IMR-90 (cell line): ENCODE results near the gene PRKD2. TPM values are rescaled to one million over a fixed set of nuclear protein-coding genes. Genes with fewer than 3 reads are reported as not detected.

Source experiments
- ATAC-seq: fragments of 200-7000 bp; cut with Tn5 transposase; 2 replicates; pipeline ENCODE4 v1.9.1; 2020; ENCODE audit warnings: low read depth, mild to moderate bottlenecking, moderate library complexity
- BruUV-seq: library from RNA; stranded (reverse); fragments of 400-500 nt; replicated peaks from 2 replicates; lab custom pipeline; 2021; lab: Mats Ljungman, UMichigan
- CTCF ChIA-PET: fragments of 300-600 bp; formaldehyde crosslinking; extraction: SDS; loops from one replicate; lab custom pipeline; 2021; ENCODE audit warnings: antibody characterized with exemption; lab: Yijun Ruan, JAX
- POLR2A ChIA-PET: fragments of 300-600 bp; sonication (Branson Sonifier 250); formaldehyde crosslinking; loops from one replicate; lab custom pipeline; 2022; ENCODE audit warnings: antibody characterized with exemption; ENCODE audit not compliant: unreplicated experiment; lab: Charles Lee
- DNase-seq: peaks from one replicate; pipeline ENCODE4 v3.0.0; 2013
- H2AFZ ChIP-seq: replicated peaks from 2 replicates; pipeline ENCODE3; 2013; ENCODE audit warnings: low read length, mild to moderate bottlenecking; ENCODE audit not compliant: poor library complexity
- H2AK5ac ChIP-seq: 2 replicates; pipeline ENCODE4 v1.6.1; 2013; ENCODE audit warnings: low read depth, low read length, inconsistent platforms
- H2AK9ac ChIP-seq: replicated peaks from 2 replicates; pipeline ENCODE3; 2013; ENCODE audit warnings: mild to moderate bottlenecking, low read depth, low read length, moderate library complexity; ENCODE audit not compliant: poor library complexity
- H2BK120ac ChIP-seq: 2 replicates; pipeline ENCODE4 v1.6.1; 2013; ENCODE audit warnings: low read depth, low read length, inconsistent platforms
- H2BK15ac ChIP-seq: 3 replicates; pipeline ENCODE4 v1.6.1; 2013; ENCODE audit warnings: low read depth, low read length, inconsistent platforms
- H2BK20ac ChIP-seq: 2 replicates; pipeline ENCODE4 v1.6.1; 2013; ENCODE audit warnings: low read depth, mild to moderate bottlenecking, inconsistent platforms, low read length, moderate library complexity
- H2BK5ac ChIP-seq: 2 replicates; pipeline ENCODE4 v1.6.1; 2013; ENCODE audit warnings: mild to moderate bottlenecking, low read depth, low read length, inconsistent platforms; ENCODE audit not compliant: poor library complexity, severe bottlenecking
- H3K14ac ChIP-seq: replicated peaks from 2 replicates; pipeline ENCODE4 v1.6.1; 2013; ENCODE audit warnings: low read depth, low read length, inconsistent platforms
- H3K18ac ChIP-seq: 2 replicates; pipeline ENCODE4 v1.6.1; 2013; ENCODE audit warnings: low read depth, low read length, control low read depth
- H3K23ac ChIP-seq: 2 replicates; pipeline ENCODE4 v1.6.1; 2013; ENCODE audit warnings: low read depth, low read length, inconsistent platforms
- H3K27ac ChIP-seq: 2 replicates; pipeline ENCODE4 v1.5.1; 2013; ENCODE audit warnings: mild to moderate bottlenecking, control low read depth, low read length; ENCODE audit not compliant: insufficient read depth
- H3K27me3 ChIP-seq: 2 replicates; pipeline ENCODE4 v1.6.1; 2013; ENCODE audit warnings: low read length; ENCODE audit not compliant: control insufficient read depth, insufficient read depth
- H3K36me3 ChIP-seq: 2 replicates; pipeline ENCODE4 v1.6.1; 2013; ENCODE audit warnings: low read length, mixed read lengths; ENCODE audit not compliant: control insufficient read depth, insufficient read depth
- H3K4ac ChIP-seq: 2 replicates; pipeline ENCODE4 v1.6.1; 2013; ENCODE audit warnings: low read depth, low read length, inconsistent platforms
- H3K4me1 ChIP-seq: 2 replicates; pipeline ENCODE4 v1.6.1; 2013; ENCODE audit warnings: low read length, mixed read lengths; ENCODE audit not compliant: control insufficient read depth, insufficient read depth
- H3K4me2 ChIP-seq: 2 replicates; pipeline ENCODE4 v1.6.1; 2013; ENCODE audit warnings: low read depth, mild to moderate bottlenecking, control low read depth, low read length, moderate library complexity
- H3K4me3 ChIP-seq: 2 replicates; pipeline ENCODE4 v1.5.1; 2013; ENCODE audit warnings: low read depth, mild to moderate bottlenecking, control low read depth, low read length, moderate library complexity; ENCODE audit not compliant: insufficient read depth
- H3K56ac ChIP-seq: 2 replicates; pipeline ENCODE4 v1.6.1; 2013; ENCODE audit warnings: low read length, inconsistent platforms; ENCODE audit not compliant: insufficient read depth; ENCODE audit errors: extremely low read depth
- H3K79me1 ChIP-seq, 2 experiments: 2 replicates each; pipeline ENCODE4 v1.6.1; 2013; ENCODE audit warnings: low read length in 2 of 2, inconsistent platforms in 1 of 2, low read depth in 1 of 2
- H3K9ac ChIP-seq: 2 replicates; pipeline ENCODE4 v1.6.1; 2013; ENCODE audit warnings: low read depth, low read length, control low read depth
- H3K9me1 ChIP-seq: 2 replicates; pipeline ENCODE4 v1.6.1; 2013; ENCODE audit warnings: low read length, inconsistent platforms; ENCODE audit not compliant: insufficient read depth
- H3K9me3 ChIP-seq: 2 replicates; pipeline ENCODE4 v1.6.1; 2013; ENCODE audit warnings: low read length; ENCODE audit not compliant: control insufficient read depth, insufficient read depth
- H4K20me1 ChIP-seq: 2 replicates; pipeline ENCODE4 v1.6.1; 2013; ENCODE audit warnings: low read length, inconsistent platforms; ENCODE audit not compliant: insufficient read depth
- H4K5ac ChIP-seq: 2 replicates; pipeline ENCODE4 v1.6.1; 2013; ENCODE audit warnings: mild to moderate bottlenecking, low read depth, low read length, control low read depth
- H4K8ac ChIP-seq, 2 experiments: 2 replicates each; pipeline ENCODE4 v1.6.1; 2013; ENCODE audit warnings: low read depth in 2 of 2, low read length in 2 of 2, control low read depth in 1 of 2, inconsistent platforms in 1 of 2
- H4K91ac ChIP-seq: 2 replicates; pipeline ENCODE4 v1.6.1; 2013; ENCODE audit warnings: low read depth, low read length, inconsistent platforms; ENCODE audit not compliant: insufficient read depth
- BHLHE40 ChIP-seq: fragments of 150-350 bp; IDR thresholded peaks from 2 replicates; pipeline ENCODE4 v1.6.1; 2016; ENCODE audit warnings: mild to moderate bottlenecking, low read depth, low read length
- CEBPB ChIP-seq: IDR thresholded peaks from 2 replicates; pipeline ENCODE4 v1.6.1; 2012; ENCODE audit warnings: low read depth, low read length, improper control_type of control experiment
- CHD1 ChIP-seq: IDR thresholded peaks from 2 replicates; pipeline ENCODE4 v1.6.1; 2012; ENCODE audit warnings: low read depth, low read length, improper control_type of control experiment
- CTCF ChIP-seq: conservative IDR thresholded peaks from 2 replicates; pipeline ENCODE4 v1.5.1; 2012; ENCODE audit warnings: mild to moderate bottlenecking, low read depth, low read length, improper control_type of control experiment
- ELK1 ChIP-seq: fragments of 150-350 bp; IDR thresholded peaks from 2 replicates; pipeline ENCODE4 v1.6.1; 2016; ENCODE audit warnings: low read depth, mild to moderate bottlenecking, low read length, moderate library complexity, borderline replicate concordance
- FOS ChIP-seq: fragments of 150-350 bp; IDR thresholded peaks from 2 replicates; pipeline ENCODE4 v1.6.1; 2016; ENCODE audit warnings: low read depth, low read length
- MAFK ChIP-seq: IDR thresholded peaks from 2 replicates; pipeline ENCODE4 v1.6.1; 2012; ENCODE audit warnings: low read depth, low read length, improper control_type of control experiment
- MAZ ChIP-seq: IDR thresholded peaks from 2 replicates; pipeline ENCODE4 v1.6.1; 2012; ENCODE audit warnings: low read depth, mild to moderate bottlenecking, low read length, improper control_type of control experiment, moderate library complexity, borderline replicate concordance
- MXI1 ChIP-seq: IDR thresholded peaks from 2 replicates; pipeline ENCODE4 v1.6.1; 2012; ENCODE audit warnings: low read depth, mild to moderate bottlenecking, low read length, moderate library complexity, borderline replicate concordance
- NFE2L2 ChIP-seq: fragments of 150-350 bp; IDR thresholded peaks from 2 replicates; pipeline ENCODE4 v1.6.1; 2016; ENCODE audit warnings: low read depth, mild to moderate bottlenecking, low read length
- POLR2A ChIP-seq: IDR thresholded peaks from 2 replicates; pipeline ENCODE4 v1.6.1; 2012; ENCODE audit warnings: mild to moderate bottlenecking, low read depth, low read length
- RAD21 ChIP-seq: IDR thresholded peaks from 2 replicates; pipeline ENCODE4 v1.6.1; 2012; ENCODE audit warnings: low read length, improper control_type of control experiment
- RCOR1 ChIP-seq: IDR thresholded peaks from 2 replicates; pipeline ENCODE4 v1.6.1; 2012; ENCODE audit warnings: mild to moderate bottlenecking, low read length, improper control_type of control experiment; ENCODE audit not compliant: insufficient replicate concordance
- RFX5 ChIP-seq: IDR thresholded peaks from 2 replicates; pipeline ENCODE4 v1.8.0; 2012; ENCODE audit warnings: low read depth, mild to moderate bottlenecking, low read length, moderate library complexity
- SMC3 ChIP-seq: fragments of 150-350 bp; IDR thresholded peaks from 2 replicates; pipeline ENCODE4 v1.6.1; 2016; ENCODE audit warnings: low read depth, mild to moderate bottlenecking, antibody characterized with exemption, low read length, moderate library complexity
- USF2 ChIP-seq: fragments of 150-350 bp; IDR thresholded peaks from 2 replicates; pipeline ENCODE4 v1.6.1; 2017; ENCODE audit warnings: mild to moderate bottlenecking, antibody characterized with exemption, low read length, low read depth
- WGBS, 2 experiments: methylation state at CpG; one replicate each; pipeline versions ENCODE4 v1.1.5 to v1.1.7; 2013; ENCODE audit warnings: missing lambda C conversion rate in 2 of 2; ENCODE audit not compliant: insufficient read length in 1 of 2; ENCODE audit errors: extremely low coverage in 2 of 2; 5-methylcytosine and 5-hydroxymethylcytosine counted together
- dilution Hi-C: fragments of 300-500 bp; cut with HindIII; formaldehyde crosslinking; loops from one replicate; pipeline ENCODE4 v1.14.3; 2018; ENCODE audit warnings: low sequenced_read_pairs; ENCODE audit not compliant: unreplicated experiment
- in situ Hi-C: fragments of 300-500 bp; cut with MboI; formaldehyde crosslinking; loops from 3 replicates; pipeline ENCODE4 v1.14.3; 2019; ENCODE audit warnings: low sequenced_read_pairs, inconsistent platforms, mixed read lengths
- intact Hi-C: fragments of 100-400 bp; cut with micrococcal nuclease; formaldehyde crosslinking; loops from 2 replicates; pipeline ENCODE4 v1.10.0; 2022
- polyA plus RNA-seq, 3 experiments: library from polyadenylated mRNA; depleted of rRNA; stranded (reverse); fragments of >200 nt; gene quantifications; 2 replicates each; pipeline ENCODE4 v1.2.3, GENCODE V29; 2012; ENCODE audit warnings: low replicate concordance in 1 of 3
- total RNA-seq: library from RNA; depleted of rRNA; stranded (reverse); fragments of >200 nt; gene quantifications from 2 replicates; pipeline ENCODE4 v1.2.3, GENCODE V29; 2012

The PRKD2 gene
- total and polyA plus RNA-seq, 2 of the 4 experiments (the other 2 are of a cell fraction), result 9.9 to 19.6 TPM

- in situ Hi-C loops, result no loop called here
- BruUV-seq, result no TSS peak
- peaks cover 7% of the 10 kb centered on the region for H3K9me3 ChIP-seq
These were observed 70.5 kb downstream of the PRKD2 start for GRCh38 chr19:46646402-46646801.

More at GRCh38 chr19:46646402-46646801, 70.5 kb downstream of the PRKD2 start:
- ChIA-PET POLR2A (no interaction called here), CTCF (interaction anchor here (0.6 kb wide), 1 partner anchor 53 kb away, joined by 4 read pairs; no protein-coding TSS in a partner anchor)
- no peak overlapping the region for H4K8ac ChIP-seq
- H3K14ac ChIP-seq, result no peak overlapping the region
- H3K36me3 ChIP-seq, result peaks cover 5% of the 10 kb centered on the region; the same call in 1 of the 2 replicates
- H3K9ac ChIP-seq, result no peak overlapping the region
- no peak overlapping the region for H2BK20ac ChIP-seq
- H2BK120ac ChIP-seq, result no peak overlapping the region
- H3K79me1 ChIP-seq, result no peaks in the 10 kb centered on the region
- no CpG with 5 or more reads among the region's 3 CpGs for WGBS, 2 experiments
- no peaks in the 10 kb centered on the region for H4K20me1 ChIP-seq
- H4K5ac ChIP-seq, result no peak overlapping the region
- intact Hi-C loops (no loop called here), dilution Hi-C loops (no loop called here)
- H3K4me1 ChIP-seq, result no peaks in the 10 kb centered on the region
- H3K4me3 ChIP-seq, result no peak overlapping the region
- ATAC-seq, result no peak
- no peaks in the 10 kb centered on the region for H3K27me3 ChIP-seq
- no peak overlapping the region for H4K91ac ChIP-seq
- DNase-seq, result no peak
- H2AK5ac ChIP-seq, result no peak overlapping the region
- H2BK15ac ChIP-seq, result no peak overlapping the region
- H2AK9ac ChIP-seq, result no peak overlapping the region
- no peak overlapping the region for H3K27ac ChIP-seq
- no peak overlapping the region for H3K18ac ChIP-seq
- no peaks in the 10 kb centered on the region for H3K9me1 ChIP-seq
- H3K4me2 ChIP-seq, result no peak overlapping the region
- TF ChIP-seq FOS (no peak), BHLHE40 (no peak), RCOR1 (no peak), CTCF (no peak), MXI1 (no peak), RFX5 (no peak), ELK1 (no peak), USF2 (no peak), SMC3 (no peak), RAD21 (no peak), CEBPB (no peak), MAFK (no peak), POLR2A (no peak), NFE2L2 (no peak), MAZ (no peak), CHD1 (no peak)
- no peak overlapping the region for H2BK5ac ChIP-seq
- no peak overlapping the region for H3K56ac ChIP-seq
- no peak overlapping the region for H3K4ac ChIP-seq
- no peak overlapping the region for H3K23ac ChIP-seq
- H2AFZ ChIP-seq, result no peak overlapping the region
